H1 (cell line): ENCODE results near the gene TLK1. TPM values are rescaled to one million over a fixed set of nuclear protein-coding genes. Genes with fewer than 3 reads are reported as not detected.

ENCODE experiments used
- CTCF ChIA-PET: fragments of 300-600 bp; sonication (Branson Sonifier 250); formaldehyde crosslinking; loops from one replicate; lab custom pipeline; 2021; ENCODE audit not compliant: partially characterized antibody; lab: Charles Lee
- POLR2A ChIA-PET: fragments of 300-600 bp; sonication (Branson Sonifier 250); formaldehyde crosslinking; loops from one replicate; lab custom pipeline; 2021; ENCODE audit warnings: inconsistent platforms; ENCODE audit not compliant: partially characterized antibody; lab: Charles Lee
- DNase-seq, 2 experiments: peaks; one replicate each; pipeline versions ENCODE4 v3.0.0 to v3.0.0-alpha.2; 2010 to 2022; ENCODE audit warnings: low spot score in 2 of 2, low read depth in 1 of 2, mixed read lengths in 1 of 2
- FAIRE-seq: peaks from 2 replicates; lab custom pipeline; 2011; peaks lifted over from hg19 to GRCh38; lab: Jason Lieb, UNC
- H2AFZ ChIP-seq: 2 replicates; pipeline ENCODE4 v1.8.1; 2012; ENCODE audit warnings: low read length, inconsistent platforms
- H2AK5ac ChIP-seq: 2 replicates; pipeline ENCODE4 v1.6.1; 2013; ENCODE audit warnings: low read depth, low read length
- H2BK120ac ChIP-seq: replicated peaks from 2 replicates; pipeline ENCODE3; 2013; ENCODE audit warnings: low read depth, low read length, inconsistent platforms
- H2BK12ac ChIP-seq: 2 replicates; pipeline ENCODE4 v1.6.1; 2013; ENCODE audit warnings: low read depth, low read length
- H2BK15ac ChIP-seq: 2 replicates; pipeline ENCODE4 v1.6.1; 2013; ENCODE audit warnings: low read length
- H2BK20ac ChIP-seq: 2 replicates; pipeline ENCODE4 v1.6.1; 2013; ENCODE audit warnings: low read length
- H2BK5ac ChIP-seq: 2 replicates; pipeline ENCODE4 v1.6.1; 2013; ENCODE audit warnings: low read depth, low read length
- H3K14ac ChIP-seq: 2 replicates; pipeline ENCODE4 v1.6.1; 2013; ENCODE audit warnings: inconsistent platforms; ENCODE audit not compliant: insufficient read length
- H3K18ac ChIP-seq: 2 replicates; pipeline ENCODE4 v1.6.1; 2013; ENCODE audit warnings: low read length; ENCODE audit errors: extremely low read depth
- H3K23ac ChIP-seq: 2 replicates; pipeline ENCODE4 v1.6.1; 2013; ENCODE audit warnings: inconsistent platforms; ENCODE audit not compliant: insufficient read length
- H3K23me2 ChIP-seq: 2 replicates; pipeline ENCODE4 v1.6.1; 2013; ENCODE audit warnings: low read depth, low read length
- H3K27ac ChIP-seq: 2 replicates; pipeline ENCODE4 v1.6.1; 2011; ENCODE audit warnings: low read depth, low read length, inconsistent platforms
- H3K27me3 ChIP-seq, 4 experiments: replicated peaks in 1 of 4; 1 replicate in 1 of 4; 2 replicates in 3 of 4; pipeline versions ENCODE4 v1.6.1 to v1.8.1; 2011 to 2013; ENCODE audit warnings: low read length in 3 of 4, mild to moderate bottlenecking in 3 of 4, inconsistent platforms in 2 of 4, mixed read lengths in 2 of 4, moderate library complexity in 1 of 4; ENCODE audit not compliant: control insufficient read depth in 3 of 4, insufficient read depth in 3 of 4; ENCODE audit errors: extremely low read depth in 1 of 4
- H3K36me3 ChIP-seq, 4 experiments: 2 replicates each; pipeline versions ENCODE4 v1.6.1 to v1.8.1; 2011 to 2013; ENCODE audit warnings: mild to moderate bottlenecking in 4 of 4, low read length in 3 of 4, moderate library complexity in 2 of 4, control low read depth in 1 of 4, inconsistent platforms in 1 of 4; ENCODE audit not compliant: insufficient read depth in 4 of 4, control insufficient read depth in 2 of 4
- H3K4ac ChIP-seq: replicated peaks from 2 replicates; pipeline ENCODE3; 2013; ENCODE audit warnings: low read length, low read depth, mixed read lengths, inconsistent platforms; ENCODE audit not compliant: insufficient read length
- H3K4me1 ChIP-seq, 4 experiments: replicated peaks in 1 of 4; 1 replicate in 1 of 4; 2 replicates in 3 of 4; pipeline versions ENCODE4 v1.6.1 to v1.8.1; 2011 to 2013; ENCODE audit warnings: low read length in 3 of 4, inconsistent platforms in 2 of 4, mixed read lengths in 1 of 4; ENCODE audit not compliant: insufficient read depth in 4 of 4, control insufficient read depth in 3 of 4
- H3K4me2 ChIP-seq, 2 experiments: 2 replicates each; pipeline versions ENCODE4 v1.6.1 to v1.8.1; 2011 to 2013; ENCODE audit warnings: low read depth in 2 of 2, low read length in 2 of 2, control low read depth in 1 of 2, inconsistent platforms in 1 of 2, mild to moderate bottlenecking in 1 of 2; ENCODE audit not compliant: insufficient read depth in 1 of 2
- H3K4me3 ChIP-seq, 4 experiments: fragments of 200-600, 300-600 bp in 1 of 4; sonication (generic), shearing (Covaris generic), sonication (Bioruptor Twin) in 1 of 4; 2 replicates each; pipeline versions ENCODE4 v1.5.1 to v1.8.1; 2011 to 2016; ENCODE audit warnings: low read length in 4 of 4, low read depth in 3 of 4, control low read depth in 2 of 4, inconsistent platforms in 2 of 4, mild to moderate bottlenecking in 2 of 4, mixed read lengths in 1 of 4, moderate library complexity in 1 of 4; ENCODE audit not compliant: insufficient read depth in 2 of 4; ENCODE audit errors: extremely low read depth in 1 of 4
- H3K56ac ChIP-seq: replicated peaks from 2 replicates; pipeline ENCODE3; 2013; ENCODE audit warnings: low read depth, mild to moderate bottlenecking, mixed read lengths, low read length, inconsistent platforms; ENCODE audit not compliant: insufficient read length
- H3K79me1 ChIP-seq: 2 replicates; pipeline ENCODE4 v1.6.1; 2013; ENCODE audit warnings: low read depth, low read length, control low read depth
- H3K79me2 ChIP-seq, 2 experiments: 2 replicates each; pipeline versions ENCODE4 v1.6.1 to v1.8.1; 2012 to 2013; ENCODE audit warnings: low read length in 2 of 2, mild to moderate bottlenecking in 2 of 2, inconsistent platforms in 1 of 2; ENCODE audit not compliant: insufficient read depth in 2 of 2, control insufficient read depth in 1 of 2
- H3K9ac ChIP-seq, 4 experiments: replicated peaks in 1 of 4; 1 replicate in 1 of 4; 2 replicates in 3 of 4; pipeline versions ENCODE4 v1.6.1 to v1.8.1; 2011 to 2013; ENCODE audit warnings: low read depth in 3 of 4, low read length in 3 of 4, control low read depth in 2 of 4, mild to moderate bottlenecking in 2 of 4, moderate library complexity in 2 of 4, inconsistent platforms in 1 of 4; ENCODE audit errors: extremely low read depth in 1 of 4
- H3K9me3 ChIP-seq, 2 experiments: 2 replicates each; pipeline versions ENCODE4 v1.6.1 to v1.8.1; 2012 to 2013; ENCODE audit warnings: mild to moderate bottlenecking in 2 of 2, moderate library complexity in 2 of 2, control low read depth in 1 of 2, inconsistent platforms in 1 of 2, low read depth in 1 of 2, low read length in 1 of 2, mixed read lengths in 1 of 2; ENCODE audit not compliant: insufficient read depth in 2 of 2
- H4K20me1 ChIP-seq, 2 experiments: replicated peaks in 1 of 2; 2 replicates each; pipeline versions ENCODE3 to v1.8.1; 2011 to 2013; ENCODE audit warnings: inconsistent platforms in 2 of 2, low read length in 2 of 2, mild to moderate bottlenecking in 1 of 2; ENCODE audit not compliant: insufficient read depth in 2 of 2, control insufficient read depth in 1 of 2
- H4K5ac ChIP-seq: 2 replicates; pipeline ENCODE4 v1.6.1; 2013; ENCODE audit warnings: low read length, low read depth, mixed read lengths, inconsistent platforms; ENCODE audit not compliant: insufficient read length
- H4K8ac ChIP-seq: 2 replicates; pipeline ENCODE4 v1.8.0; 2013; ENCODE audit warnings: mild to moderate bottlenecking, moderate library complexity, low read length, inconsistent platforms; ENCODE audit not compliant: insufficient read depth; ENCODE audit errors: extremely low read depth
- H4K91ac ChIP-seq: replicated peaks from 2 replicates; pipeline ENCODE3; 2013; ENCODE audit warnings: low read length, mixed read lengths, inconsistent platforms; ENCODE audit not compliant: insufficient read length
- ASH2L ChIP-seq: fragments of 200-600, 300-600 bp; sonication (generic); IDR thresholded peaks from one replicate; pipeline ENCODE4 v1.7.1; 2017; ENCODE audit warnings: low read length
- CTBP2 ChIP-seq: IDR thresholded peaks from 2 replicates; pipeline ENCODE4 v1.7.0; 2011; ENCODE audit warnings: borderline replicate concordance, mild to moderate bottlenecking, moderate library complexity, mixed read lengths, low read length; ENCODE audit not compliant: insufficient read depth, insufficient read length
- HDAC2 ChIP-seq, 2 experiments: fragments of 300-600 bp in 1 of 2; sonication (generic) in 1 of 2; IDR thresholded peaks; 2 replicates each; pipeline ENCODE4 v1.6.1; 2011 to 2012; ENCODE audit warnings: low read depth in 2 of 2, low read length in 2 of 2, mild to moderate bottlenecking in 2 of 2, moderate library complexity in 2 of 2, borderline replicate concordance in 1 of 2, inconsistent platforms in 1 of 2
- HDAC6 ChIP-seq: IDR thresholded peaks from one replicate; pipeline ENCODE4 v1.7.1; 2012; ENCODE audit warnings: low read depth, mild to moderate bottlenecking, inconsistent platforms, low read length, moderate library complexity
- NANOG ChIP-seq: IDR thresholded peaks from 2 replicates; pipeline ENCODE4 v1.6.1; 2011; ENCODE audit warnings: low read length, low read depth, mild to moderate bottlenecking, inconsistent platforms; ENCODE audit not compliant: insufficient read depth, poor library complexity, severe bottlenecking
- POLR2A ChIP-seq, 2 experiments: IDR thresholded peaks; 1 replicate in 1 of 2; 2 replicates in 1 of 2; pipeline ENCODE4 v1.6.1; 2011; ENCODE audit warnings: low read depth in 2 of 2, low read length in 2 of 2, mild to moderate bottlenecking in 2 of 2; ENCODE audit errors: control extremely low read depth in 1 of 2
- YY1 ChIP-seq: IDR thresholded peaks from 2 replicates; pipeline ENCODE4 v1.6.1; 2011; ENCODE audit warnings: low read depth, mild to moderate bottlenecking, low read length
- WGBS, 2 experiments: shearing (Covaris generic) in 1 of 2; methylation state at CpG; one replicate each; pipeline versions ENCODE4 v1.1.6 to v1.1.7; 2013 to 2015; ENCODE audit warnings: low lambda C conversion rate in 2 of 2, mixed read lengths in 2 of 2, inconsistent platforms in 1 of 2, low coverage in 1 of 2, missing lambda C conversion rate in 1 of 2; ENCODE audit not compliant: insufficient replicate concordance in 2 of 2, insufficient coverage in 1 of 2, insufficient read length in 1 of 2; ENCODE audit errors: extremely low coverage in 1 of 2, missing lambda C conversion rate in 1 of 2; 5-methylcytosine and 5-hydroxymethylcytosine counted together
- polyA plus RNA-seq, 7 experiments: library from polyadenylated mRNA; depleted of rRNA in 3 of 7; stranded (reverse) in 5 of 7; unstranded in 2 of 7; fragments of >200 nt in 5 of 7; fragments of 200-250 nt in 2 of 7; gene quantifications; 1 replicate in 5 of 7; 2 replicates in 1 of 7; 4 replicates in 1 of 7; pipeline versions ENCODE4 v1.2.1 to v1.2.3, GENCODE V29; 2011 to 2013; ENCODE audit warnings: missing spikeins in 2 of 7, mixed read lengths in 2 of 7
- total RNA-seq: library from RNA; stranded (reverse); fragmentation: NEBNext Ultra II Directional; extraction: Animal tissue kit (Norgen Biotek cat#: 25700); gene quantifications from 2 replicates; pipeline ENCODE4 v1.2.1, GENCODE V29; 2021

Gene TLK1
- total and polyA plus RNA-seq, 2 of the 8 experiments (the other 6 are each of a cell fraction or from before 2014, with no cell fraction given): 11.2 to 102 TPM

- ChIA-PET POLR2A (no interaction called here), CTCF (interaction anchor here (1.7 to 1.9 kb wide), 2 partner anchors 11 to 27 kb away, joined by 5 to 6 read pairs; no protein-coding TSS in a partner anchor)
- no peak overlapping the region for H2BK5ac ChIP-seq
- no peaks in the 10 kb centered on the region for H3K23me2 ChIP-seq
- no peaks in the 10 kb centered on the region for H3K9me3 ChIP-seq
- H2AK5ac ChIP-seq: no peak overlapping the region
- H2BK12ac ChIP-seq: no peak overlapping the region
- no peak for DNase-seq
- TF ChIP-seq NANOG (no peak), HDAC2 (IDR thresholded peaks at IDR 0.05; ENCODE audit: borderline replicate concordance in 1 of 2, low read depth in 2 of 2, low read length in 2 of 2) (no peak), HDAC6 (no peak), POLR2A (IDR thresholded peaks at IDR 0.05; ENCODE audit: control extremely low read depth in 1 of 2, low read depth in 2 of 2, low read length in 2 of 2) (no peak), CTBP2 (no peak), YY1 (no peak), ASH2L (no peak)
- H2BK15ac ChIP-seq: no peak overlapping the region
- H4K8ac ChIP-seq: no peak overlapping the region
- H4K5ac ChIP-seq: no peak overlapping the region
- no peaks in the 10 kb centered on the region; a peak in 1 of 4 replicates for H3K79me2 ChIP-seq
- no peak overlapping the region for H2BK20ac ChIP-seq
- peaks cover 2 to 39% (median 14%) of the 10 kb centered on the region in 4 experiments; a peak in 7 of 8 replicates for H3K36me3 ChIP-seq
- no peak overlapping the region for H3K4me3 ChIP-seq
- no peaks in the 10 kb centered on the region for H3K4me1 ChIP-seq
- H2BK120ac ChIP-seq: no peak overlapping the region
- H3K23ac ChIP-seq: no peak overlapping the region
- H3K27me3 ChIP-seq: no peaks in the 10 kb centered on the region
- H3K27ac ChIP-seq: no peak overlapping the region
- H3K14ac ChIP-seq: no peak overlapping the region
- no peak overlapping the region for H2AFZ ChIP-seq
- H4K20me1 ChIP-seq: peaks cover 0 to 1% of the 10 kb centered on the region in 2 experiments
- H3K9ac ChIP-seq: no peak overlapping the region
- H3K4me2 ChIP-seq: no peak overlapping the region
- H3K79me1 ChIP-seq: no peaks in the 10 kb centered on the region; the same call in 1 of the 2 replicates
- no peak for FAIRE-seq
- WGBS, 2 experiments: 95% methylated on average over 6 of the region's 6 CpGs; no CpG with 5 or more reads in 1 of the 2 experiments
- H3K18ac ChIP-seq: no peak overlapping the region
- no peak overlapping the region for H3K4ac ChIP-seq
- H4K91ac ChIP-seq: no peak overlapping the region
- no peak overlapping the region for H3K56ac ChIP-seq
Measured at GRCh38 chr2:170999654-171000053, 161.0 kb downstream of the TLK1 start.
